HS-27A (cell line): ENCODE results near the gene UBE4B.

Experiments
- DNase-seq: peaks from one replicate; pipeline ENCODE4 v3.0.0-alpha.2; 2012; ENCODE audit warnings: low read depth, missing footprints

The UBE4B gene

GRCh38 chr1:10117132-10117531, 84.4 kb downstream of the UBE4B start:
- DNase-seq: no peak

DNA sequence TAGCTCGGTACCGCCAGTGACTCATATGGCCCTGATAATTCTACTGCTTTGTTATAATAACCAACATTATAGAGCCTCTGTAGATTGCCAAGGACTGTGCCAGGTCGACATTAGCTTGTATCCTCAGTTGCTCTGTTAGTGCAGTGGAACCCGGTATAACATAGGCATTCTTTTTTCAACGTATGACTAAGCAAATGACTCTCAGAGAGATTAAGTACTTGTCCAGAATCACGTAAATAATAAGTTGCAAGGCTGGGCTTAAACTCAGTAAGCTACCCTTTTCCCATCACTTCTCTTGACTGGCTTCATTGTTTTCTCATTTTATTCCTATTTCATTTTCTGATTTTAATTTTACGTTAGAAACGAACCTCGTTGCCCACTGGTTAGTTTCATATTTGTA, 85.1 kb downstream of the UBE4B start:
- DNase-seq: no peak

DNA sequence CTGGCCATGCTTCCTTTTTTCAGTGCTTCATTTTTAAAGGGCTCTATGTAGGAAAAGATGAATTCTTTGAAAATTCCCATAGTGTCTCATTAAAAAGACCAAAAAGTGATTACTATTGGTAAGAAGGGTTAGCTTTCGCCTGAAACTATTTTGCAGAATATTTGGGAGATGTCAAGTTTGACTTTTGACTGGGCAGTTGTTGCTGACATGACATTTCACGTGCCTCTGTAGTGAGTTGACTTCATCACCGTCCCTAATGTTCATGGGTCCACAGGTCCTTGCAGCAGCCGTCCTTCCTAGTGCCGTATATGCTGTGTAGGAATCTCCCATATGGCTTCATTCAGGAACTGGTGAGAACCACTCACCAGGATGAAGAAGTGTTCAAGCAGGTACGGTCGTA, 88.9 kb downstream of the UBE4B start:
- DNase-seq: no peak

GRCh38 chr1:10122926-10123325, 90.2 kb downstream of the UBE4B start:
- DNase-seq: no peak

DNA sequence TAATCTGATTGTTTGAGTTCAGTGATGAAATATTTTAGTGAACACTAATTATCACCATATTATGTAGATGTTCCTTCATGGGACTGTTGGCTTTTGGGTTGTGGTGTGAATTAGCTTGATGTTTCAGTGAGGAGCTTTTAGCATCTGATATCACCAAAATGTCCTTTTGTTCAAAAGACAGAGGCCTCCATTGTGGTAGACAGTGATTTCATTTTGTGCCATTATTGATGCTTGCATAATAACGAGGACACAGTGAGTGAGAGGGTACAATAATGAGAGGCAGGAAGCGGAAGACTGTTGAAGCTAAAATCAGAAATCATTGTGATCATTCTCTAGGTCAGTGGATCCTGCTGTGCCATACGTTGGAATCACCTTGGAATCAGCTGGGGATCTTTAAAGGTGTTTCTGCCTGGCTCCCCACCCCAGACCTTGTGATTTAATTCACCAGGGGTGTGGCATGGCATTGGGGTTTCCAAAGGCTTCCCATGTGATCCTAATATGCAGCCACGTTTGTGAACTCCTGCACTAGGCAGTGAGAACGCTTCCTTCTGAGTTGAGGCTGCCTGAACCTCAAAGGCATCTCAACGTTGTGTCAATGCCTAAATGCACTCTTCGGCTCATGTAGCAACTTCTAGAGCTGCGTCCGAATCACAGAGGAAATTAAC, 95.5 kb downstream of the UBE4B start:
- DNase-seq: no peak

DNA sequence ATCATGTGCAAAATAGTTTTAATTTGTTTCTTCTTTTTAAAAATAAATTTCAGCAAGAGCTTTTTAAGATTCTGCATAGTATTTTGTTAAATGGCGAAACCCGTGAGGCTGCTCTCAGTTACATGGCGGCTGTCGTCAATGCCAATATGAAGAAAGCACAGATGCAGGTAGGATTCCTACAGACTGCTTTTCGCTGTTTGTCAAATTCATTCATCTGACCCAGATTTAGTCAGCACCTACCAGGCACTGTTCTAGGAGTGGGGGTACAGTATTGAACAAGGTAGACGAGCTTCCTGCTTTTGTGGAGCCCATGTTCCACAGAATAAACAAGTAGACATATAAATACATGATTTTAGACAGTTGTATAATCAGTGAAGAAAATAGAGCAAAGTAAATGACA, 99.6 kb downstream of the UBE4B start:
- DNase-seq: no peak

DNA sequence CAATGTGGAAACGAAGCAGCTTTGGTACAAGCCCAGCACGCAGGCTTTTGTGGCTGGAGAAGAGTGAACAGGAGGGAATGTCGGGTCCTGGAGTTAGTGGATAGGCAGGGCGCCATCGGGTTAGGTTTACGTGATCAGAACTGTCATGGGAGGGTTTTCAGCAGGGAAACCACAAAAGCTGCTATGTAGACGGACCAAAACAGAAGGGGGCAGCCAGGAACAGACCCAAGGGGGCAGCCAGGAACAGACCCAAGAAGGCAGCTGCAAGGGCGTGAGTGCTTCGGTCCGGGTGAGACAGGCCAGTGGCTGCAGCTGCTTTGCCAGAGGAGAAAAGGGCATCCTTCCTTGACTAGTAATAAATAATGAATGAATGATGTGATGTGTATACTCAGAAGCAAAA, 100.1 kb downstream of the UBE4B start:
- no peak for DNase-seq

- no peak for DNase-seq
These were observed 108.2 kb downstream of the UBE4B start for GRCh38 chr1:10140981-10141380.

- DNase-seq: no peak
These were observed 111.3 kb downstream of the UBE4B start for GRCh38 chr1:10143961-10144485.

DNA sequence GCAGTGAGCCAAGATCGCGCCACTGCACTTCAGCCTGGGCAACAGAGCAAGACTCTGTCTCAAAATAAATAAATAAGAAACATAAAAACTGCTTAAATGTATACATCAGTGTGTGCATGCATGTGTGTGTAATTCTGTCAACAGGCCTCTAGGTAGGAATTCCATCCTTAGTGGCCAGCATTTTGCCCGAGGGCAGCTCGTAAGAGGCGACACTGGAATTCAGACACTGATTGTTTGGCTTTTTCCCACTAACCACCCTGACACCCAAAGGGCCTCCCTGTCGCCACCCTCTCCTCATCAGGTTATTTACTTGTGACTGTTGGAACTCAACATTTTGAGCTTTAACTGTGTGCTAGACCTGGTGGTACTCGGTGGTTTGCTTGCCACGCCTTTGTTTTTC, 113.6 kb downstream of the UBE4B start:
- DNase-seq: no peak

GRCh38 chr1:10149231-10149630, 116.5 kb downstream of the UBE4B start:
- no peak for DNase-seq

DNA sequence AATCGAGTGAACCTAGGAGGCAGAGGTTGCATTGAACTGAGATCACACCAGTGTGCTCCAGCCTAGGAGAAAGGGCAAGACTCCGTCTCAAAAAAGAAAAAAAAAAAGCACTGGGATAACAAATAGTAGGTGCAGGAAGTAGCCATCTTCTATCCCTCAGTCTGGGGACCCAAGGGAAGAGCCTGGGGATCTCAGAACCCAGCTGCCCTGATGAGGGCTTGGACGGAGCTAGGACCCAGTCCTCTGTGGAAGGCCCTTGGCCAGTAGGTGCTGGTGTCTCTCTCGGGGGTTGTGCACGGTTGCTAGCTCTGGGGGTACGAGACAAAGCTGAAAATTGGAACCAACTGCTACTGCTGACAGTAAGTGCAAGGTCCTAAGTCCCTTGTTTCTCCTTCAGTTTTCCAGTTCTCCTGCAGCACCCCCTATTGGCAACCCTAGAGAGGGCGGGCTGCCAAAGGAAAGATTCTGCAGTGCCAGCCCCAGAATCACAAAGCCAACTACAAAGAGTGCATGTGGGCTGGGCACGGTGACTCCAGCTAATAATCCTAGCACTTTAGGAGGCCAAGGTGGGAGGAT, 120.0 kb downstream of the UBE4B start:
- no peak for DNase-seq

DNA sequence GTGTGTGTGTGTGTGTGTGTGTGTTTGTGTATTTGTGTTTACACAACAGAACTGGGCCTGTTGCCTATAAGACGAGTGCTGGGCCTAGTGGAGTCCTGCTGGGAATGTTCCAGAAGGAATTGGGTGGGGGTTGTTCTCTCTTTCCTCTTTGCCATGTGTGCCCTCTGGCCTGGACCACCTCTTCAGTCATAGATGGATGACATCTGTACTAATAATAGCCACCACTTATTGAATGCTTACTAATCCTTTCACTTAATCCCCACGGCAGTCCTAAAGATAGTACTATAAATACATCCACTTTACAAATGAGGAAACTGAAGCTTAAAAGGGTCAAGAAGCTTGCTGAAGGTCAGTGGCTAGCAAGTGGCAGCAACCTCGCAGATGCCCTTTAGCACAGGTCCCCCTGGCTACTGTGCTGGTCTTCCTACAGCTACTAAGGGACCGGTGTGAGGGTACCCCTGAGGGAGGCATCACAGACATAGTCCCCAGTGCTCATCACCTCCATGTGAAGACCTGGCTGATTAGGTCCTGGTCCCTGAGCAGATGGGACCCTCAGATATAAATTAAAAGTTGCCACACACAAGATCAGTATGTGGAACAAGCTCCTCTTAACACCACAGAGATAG, 122.4 kb downstream of the UBE4B start:
- no peak for DNase-seq

DNA sequence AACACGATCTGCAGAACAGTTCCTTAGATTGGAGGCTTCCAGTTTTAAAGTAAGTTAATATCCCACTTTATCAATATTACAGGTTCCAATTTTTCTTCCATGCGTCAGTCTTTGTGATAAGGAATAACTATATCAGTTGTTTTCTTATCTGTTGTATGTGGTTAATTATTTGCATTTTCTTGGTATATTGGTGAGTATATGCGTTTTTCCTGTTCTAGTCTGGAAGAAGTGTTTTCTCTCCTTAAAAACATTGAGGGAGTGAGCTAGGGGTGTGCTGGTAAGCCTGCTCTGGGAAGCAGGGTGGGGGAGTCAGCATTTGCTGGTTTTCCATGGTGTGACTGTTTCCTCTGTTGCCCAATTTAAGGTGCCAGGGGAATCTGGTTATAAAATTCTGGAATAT, 127.4 kb downstream of the UBE4B start:
- DNase-seq: no peak

DNA sequence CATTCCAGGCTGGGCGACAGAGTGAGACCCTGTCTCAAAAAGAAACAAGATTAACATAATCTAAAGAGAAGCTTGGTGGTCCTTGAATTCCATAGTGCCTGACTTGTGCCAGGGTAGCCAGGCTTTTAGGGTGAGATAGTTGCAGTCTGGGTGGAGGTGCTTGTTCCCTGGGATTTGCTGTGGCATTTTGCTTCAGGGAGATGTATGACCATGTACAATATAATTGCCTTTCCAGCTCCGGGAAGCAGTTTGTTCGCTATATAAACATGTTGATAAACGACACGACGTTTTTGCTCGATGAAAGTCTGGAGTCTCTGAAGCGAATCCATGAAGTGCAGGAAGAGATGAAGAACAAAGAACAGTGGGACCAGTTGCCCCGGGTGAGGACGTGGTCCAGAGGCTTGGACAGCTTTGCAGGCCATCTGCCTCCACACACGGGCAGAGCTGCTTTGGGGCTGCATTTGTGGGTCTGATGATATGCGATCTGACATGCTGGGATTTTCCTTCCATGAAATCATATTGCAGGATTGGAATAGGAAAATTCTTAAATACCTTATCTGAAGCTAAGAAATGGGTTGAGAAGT, 128.2 kb downstream of the UBE4B start:
- no peak for DNase-seq

- DNase-seq: no peak
These were observed 129.0 kb downstream of the UBE4B start for GRCh38 chr1:10161541-10162290.

GRCh38 chr1:10168912-10169514, 136.3 kb downstream of the UBE4B start:
- no peak for DNase-seq

- no peak for DNase-seq
These were observed 137.4 kb downstream of the UBE4B start for GRCh38 chr1:10170239-10170574.

DNA sequence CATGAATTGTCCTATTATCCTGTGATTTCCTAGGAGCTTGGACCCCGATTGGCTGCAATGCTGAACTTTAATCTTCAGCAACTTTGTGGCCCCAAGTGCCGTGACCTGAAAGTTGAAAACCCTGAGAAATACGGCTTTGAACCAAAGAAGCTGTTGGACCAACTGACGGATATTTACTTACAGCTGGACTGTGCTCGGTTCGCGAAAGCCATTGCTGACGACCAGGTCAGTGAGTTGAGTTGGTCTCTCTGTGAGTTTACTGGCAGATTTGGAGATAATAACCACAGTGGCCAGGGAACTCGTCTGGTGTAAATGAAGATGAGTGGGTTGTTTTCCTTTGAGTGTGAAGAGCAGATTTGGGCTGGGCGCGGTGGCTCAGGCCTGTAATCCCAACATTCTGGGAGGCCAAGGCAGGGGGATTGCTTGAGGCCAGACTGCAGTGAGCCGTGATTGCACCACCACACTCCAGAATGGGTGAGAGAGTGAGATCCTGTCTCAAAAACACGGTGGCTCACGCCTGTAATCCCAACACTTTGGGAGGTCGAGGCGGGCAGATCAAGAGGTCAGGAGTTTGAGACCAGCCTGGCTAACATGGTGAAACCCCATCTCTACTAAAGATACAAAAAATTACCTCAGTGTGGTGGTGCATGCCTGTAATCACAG, 138.5 kb downstream of the UBE4B start:
- no peak for DNase-seq

GRCh38 chr1:10171995-10172669, 139.4 kb downstream of the UBE4B start:
- no peak for DNase-seq

DNA sequence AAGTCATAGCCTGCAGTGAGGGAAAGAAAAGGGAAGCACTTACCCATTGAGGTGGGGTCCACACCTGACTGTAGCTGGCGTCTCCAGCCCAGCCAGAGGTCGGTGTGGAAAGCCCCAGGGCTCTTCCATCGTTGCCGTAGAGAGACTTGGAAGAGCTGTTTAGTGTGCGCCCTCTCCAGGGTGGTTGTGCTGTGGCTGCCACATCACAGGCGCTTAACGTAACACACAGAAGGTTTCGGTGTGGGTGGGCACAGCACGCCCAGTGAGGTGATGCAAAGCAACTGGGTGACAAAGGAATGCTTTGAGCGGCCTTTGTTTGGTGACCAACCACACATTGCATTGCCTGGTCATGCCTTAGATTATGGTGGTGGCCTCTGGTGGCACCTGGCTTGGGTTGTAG, 140.8 kb downstream of the UBE4B start:
- no peak for DNase-seq
